ENCODE results near the gene APCDD1. TPM values are rescaled to one million over a fixed set of nuclear protein-coding genes. Genes with fewer than 3 reads are reported as not detected.

APCDD1 gene
- total and polyA plus RNA-seq, 2 of the 13 experiments (the other 11 are each of a cell fraction or from before 2014, with no cell fraction given) = 2.1 to 8.6 TPM

GRCh38 chr18:10416065-10416464 lies 38.4 kb upstream of the APCDD1 start:
- Histone ChIP-seq H3K4me2 (ENCODE audit: low read depth, low read length) (no peak overlapping the region), H3K79me2 (ENCODE audit: insufficient read depth, low read length) (no peaks in the 10 kb centered on the region), H2AFZ (ENCODE audit: low read length) (no peak overlapping the region), H3K36me3 (replicated peaks in 1 of 2; ENCODE audit: control insufficient read depth in 1 of 2, insufficient read depth in 2 of 2, low read length in 2 of 2) (no peaks in the 10 kb centered on the region), H3K4me3 (replicated peaks in 1 of 3; ENCODE audit: insufficient read depth in 1 of 3, low read depth in 2 of 3, low read length in 3 of 3) (no peak overlapping the region), H3K9me3 (ENCODE audit: low read length) (no peaks in the 10 kb centered on the region), H3K27me3 (ENCODE audit: control insufficient read depth in 1 of 2, insufficient read depth in 2 of 2, low read length in 2 of 2) (peaks cover 0 to 12% of the 10 kb centered on the region in 2 experiments; a peak in 3 of 5 replicates), H3K9ac (ENCODE audit: insufficient read depth, low read depth, low read length) (no peak overlapping the region), H3K4me1 (ENCODE audit: insufficient read depth, low read length) (no peaks in the 10 kb centered on the region), H4K20me1 (ENCODE audit: insufficient read depth, low read length) (no peaks in the 10 kb centered on the region), H3K27ac (ENCODE audit: extremely low read length, insufficient read depth, low read length) (no peak overlapping the region)
- FAIRE-seq = no peak
- in situ Hi-C loops (cut with HindIII; ENCODE audit: extremely low pct_ligation_motif_present, low pct_unique_long_range_greater_than_20kb) (no loop called here), intact Hi-C loops (cut with micrococcal nuclease; ENCODE audit: unreplicated experiment) (no loop called here)
- ChIA-PET CTCF (ENCODE audit: low intra/inter-chr PET ratio, low total read pairs) (no interaction called here), POLR2A (no interaction called here)
- no TSS peak for BruUV-seq (replicated peaks)
- no peak for DNase-seq (ENCODE audit: low spot score)
- no peak for ATAC-seq
- TF ChIP-seq MAFK (conservative IDR thresholded peaks at IDR 0.05 in 1 of 2, IDR thresholded peaks at IDR 0.05 in 1 of 2; ENCODE audit: low read length in 2 of 2) (peak; percentile 33 to 52; a peak in 2 of 4 replicates), SUZ12 (IDR thresholded peaks at IDR 0.05; ENCODE audit: low read depth, low read length) (no peak), MAFF (IDR thresholded peaks at IDR 0.05; ENCODE audit: low read depth, low read length) (0 out of 2 replicates have a peak, but pooled peaks have one; percentile 5), TBP (CRISPR knock-in tag; IDR thresholded peaks at IDR 0.05) (no peak), SPEN (CRISPR knock-in tag; IDR thresholded peaks at IDR 0.05; ENCODE audit: low read depth) (no peak), ZNF547 (CRISPR knock-in tag; IDR thresholded peaks at IDR 0.05) (no peak), PBX2 (CRISPR knock-in tag; IDR thresholded peaks at IDR 0.05) (no peak), MAX (IDR thresholded peaks at IDR 0.05) (no peak), TOE1 (CRISPR knock-in tag; IDR thresholded peaks at IDR 0.05) (no peak)
- 19% methylated on average over 9 of the region's 9 CpGs for WGBS (ENCODE audit: low lambda C conversion rate)

- H3K9ac ChIP-seq (ENCODE audit: insufficient read depth, low read depth, low read length) = no peak overlapping the region
- in situ Hi-C loops (cut with HindIII; ENCODE audit: extremely low pct_ligation_motif_present, low pct_unique_long_range_greater_than_20kb) (no loop called here), intact Hi-C loops (cut with micrococcal nuclease; ENCODE audit: unreplicated experiment) (no loop called here)
- CTCF ChIA-PET (ENCODE audit: low intra/inter-chr PET ratio, low total read pairs) = no interaction called here
- H3K4me2 ChIP-seq (ENCODE audit: low read depth, low read length) = no peak overlapping the region
- no peaks in the 10 kb centered on the region for H3K4me1 ChIP-seq (ENCODE audit: insufficient read depth, low read length)
- no peaks in the 10 kb centered on the region for H4K20me1 ChIP-seq (ENCODE audit: insufficient read depth, low read length)
- ATAC-seq (no peak), FAIRE-seq (no peak), DNase-seq (ENCODE audit: low spot score) (no peak)
- no peak overlapping the region for H3K27ac ChIP-seq (ENCODE audit: extremely low read length, insufficient read depth, low read length)
- 0% methylated on average over 1 of the region's 3 CpGs for WGBS (ENCODE audit: low lambda C conversion rate)
- TF ChIP-seq ZNF777 (CRISPR knock-in tag; IDR thresholded peaks at IDR 0.05) (no peak), KLF16 (CRISPR knock-in tag; IDR thresholded peaks at IDR 0.05) (no peak), EED (CRISPR knock-in tag; IDR thresholded peaks at IDR 0.05) (no peak)
- H3K27me3 ChIP-seq (ENCODE audit: control insufficient read depth in 1 of 2, insufficient read depth in 2 of 2, low read length in 2 of 2) = peaks cover 0 to 12% of the 10 kb centered on the region in 2 experiments; a peak in 3 of 5 replicates
- POLR2A ChIA-PET = no interaction called here
- H3K9me3 ChIP-seq (ENCODE audit: low read length) = no peaks in the 10 kb centered on the region
- no TSS peak for BruUV-seq (replicated peaks)
- H3K36me3 ChIP-seq (replicated peaks in 1 of 2; ENCODE audit: control insufficient read depth in 1 of 2, insufficient read depth in 2 of 2, low read length in 2 of 2) = no peaks in the 10 kb centered on the region
- no peak overlapping the region for H2AFZ ChIP-seq (ENCODE audit: low read length)
- no peak overlapping the region for H3K4me3 ChIP-seq (replicated peaks in 1 of 3; ENCODE audit: insufficient read depth in 1 of 3, low read depth in 2 of 3, low read length in 3 of 3)
- no peaks in the 10 kb centered on the region for H3K79me2 ChIP-seq (ENCODE audit: insufficient read depth, low read length)
Measured at GRCh38 chr18:10417191-10417590, 37.2 kb upstream of the APCDD1 start.

Measured in HepG2 (cell line).